K562 (cell line): ENCODE data around the gene NTN1.

Experiments used
- BCLAF1 ChIP-seq, 2 experiments: fragments of 450-650 bp in 1 of 2; IDR thresholded peaks; 2 replicates each; pipeline ENCODE4 v1.6.1; 2011 to 2017; ENCODE audit warnings: low read depth in 2 of 2, antibody characterized with exemption in 1 of 2, borderline replicate concordance in 1 of 2, low read length in 1 of 2, mild to moderate bottlenecking in 1 of 2, mixed read lengths in 1 of 2; ENCODE audit not compliant: control insufficient read depth in 1 of 2
- BRCA1 ChIP-seq, 2 experiments: fragments of 450-650 bp in 1 of 2; sonication (generic) in 1 of 2; formaldehyde crosslinking in 1 of 2; IDR thresholded peaks; 2 replicates each; pipeline versions ENCODE4 v1.5.0 to v1.6.1; 2017 to 2020; ENCODE audit warnings: mild to moderate bottlenecking in 1 of 2, missing genetic modification reagents in 1 of 2
- CBX3 ChIP-seq, 2 experiments: IDR thresholded peaks; 1 replicate in 1 of 2; 2 replicates in 1 of 2; pipeline ENCODE4 v1.6.1; 2012; ENCODE audit warnings: inconsistent platforms in 2 of 2, low read length in 2 of 2, borderline replicate concordance in 1 of 2, control low read depth in 1 of 2
- CEBPB ChIP-seq: fragments of 450-650 bp; IDR thresholded peaks from 2 replicates; pipeline ENCODE4 v1.6.1; 2016; ENCODE audit warnings: missing genetic modification characterization, missing compliant biosample characterization
- CTCF ChIP-seq, 3 experiments: IDR thresholded peaks in 2 of 3; conservative IDR thresholded peaks in 1 of 3; 2 replicates each; pipeline ENCODE4 v1.5.1; 2011 to 2012; ENCODE audit warnings: low read length in 3 of 3, mild to moderate bottlenecking in 3 of 3, control low read depth in 2 of 3, improper control_type of control experiment in 1 of 3, inconsistent platforms in 1 of 3, low read depth in 1 of 3, mixed read lengths in 1 of 3, moderate library complexity in 1 of 3; ENCODE audit not compliant: insufficient read depth in 2 of 3
- EZH2 ChIP-seq: IDR thresholded peaks from 2 replicates; pipeline ENCODE4 v1.6.1; 2012; ENCODE audit warnings: low read depth, mild to moderate bottlenecking, inconsistent platforms, low read length, borderline replicate concordance
- GTF2F1 ChIP-seq: IDR thresholded peaks from 2 replicates; pipeline ENCODE4 v1.6.1; 2011; ENCODE audit warnings: low read depth, low read length, improper control_type of control experiment
- POLR2A ChIP-seq: fragments of 450-650 bp; conservative IDR thresholded peaks from 2 replicates; pipeline ENCODE4 v1.6.1; 2016
- RAD51 ChIP-seq: fragments of 450-650 bp; IDR thresholded peaks from 2 replicates; pipeline ENCODE4 v1.7.1; 2016; ENCODE audit warnings: low read depth, mild to moderate bottlenecking, borderline replicate concordance
- SAFB2 ChIP-seq: fragments of 200-400 bp; formaldehyde crosslinking; IDR thresholded peaks from 2 replicates; pipeline ENCODE4 v1.6.1; 2018; ENCODE audit warnings: borderline replicate concordance, low read length, low read depth, moderate library complexity; ENCODE audit not compliant: severe bottlenecking
- SETDB1 ChIP-seq: IDR thresholded peaks from one replicate; pipeline ENCODE4 v1.6.1; 2012; ENCODE audit warnings: low read length, control low read depth, inconsistent platforms
- USF1 ChIP-seq: sonication (generic); formaldehyde crosslinking; IDR thresholded peaks from 2 replicates; pipeline ENCODE4 v1.9.0; 2022; ENCODE audit warnings: mild to moderate bottlenecking, missing genetic modification reagents
- YY1 ChIP-seq, 3 experiments: IDR thresholded peaks; 2 replicates each; pipeline ENCODE4 v1.6.1; 2011; ENCODE audit warnings: low read length in 2 of 3, mild to moderate bottlenecking in 2 of 3, moderate library complexity in 2 of 3, borderline replicate concordance in 1 of 3, control low read depth in 1 of 3, low read depth in 1 of 3; ENCODE audit not compliant: insufficient read depth in 3 of 3, insufficient replicate concordance in 2 of 3, control insufficient read depth in 1 of 3, insufficient read length in 1 of 3; ENCODE audit errors: extremely low read depth in 1 of 3
- ZNF24 ChIP-seq: fragments of 450-650 bp; IDR thresholded peaks from 2 replicates; pipeline ENCODE4 v1.6.1; 2016

DNA sequence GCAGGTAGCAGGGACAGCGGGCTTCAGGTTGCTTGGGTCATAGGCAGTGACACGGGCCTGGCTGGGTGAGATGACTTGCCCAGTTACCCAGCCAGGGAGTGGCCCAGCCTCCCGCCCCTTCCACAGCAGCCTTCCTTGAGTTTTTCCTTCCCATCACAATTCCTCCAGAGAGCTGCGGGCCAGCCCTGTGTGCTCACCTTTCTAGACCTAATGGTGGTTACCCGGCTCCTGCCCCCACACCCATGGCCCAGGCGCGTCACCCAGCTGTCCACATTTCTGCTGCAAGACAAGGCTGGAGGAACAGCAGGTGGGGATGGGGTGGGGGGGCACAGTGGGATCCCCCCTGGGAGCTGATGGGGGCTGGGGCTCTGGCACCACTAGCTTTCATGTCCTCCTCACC lies 203.2 kb downstream of the NTN1 start:
- no peak for TF ChIP-seq CTCF (IDR thresholded peaks at IDR 0.05 in 2 of 3, conservative IDR thresholded peaks at IDR 0.05 in 1 of 3; ENCODE audit: insufficient read depth in 2 of 3, low read depth in 1 of 3, low read length in 3 of 3)
- no peak for TF ChIP-seq CEBPB (tag)
- no peak for TF ChIP-seq BRCA1 (IDR thresholded peaks at IDR 0.05)
- no peak for TF ChIP-seq BRCA1 (CRISPR knock-in tag; IDR thresholded peaks at IDR 0.05)
- TF ChIP-seq SETDB1 = no peak
- no peak for TF ChIP-seq ZNF24
- no peak for TF ChIP-seq YY1 (IDR thresholded peaks at IDR 0.05; ENCODE audit: borderline replicate concordance in 1 of 3, control insufficient read depth in 1 of 3, extremely low read depth in 1 of 3, insufficient read depth in 3 of 3, insufficient read length in 1 of 3, insufficient replicate concordance in 2 of 3, low read depth in 1 of 3, low read length in 2 of 3)
- no peak for TF ChIP-seq EZH2
- TF ChIP-seq POLR2A = no peak
- no peak for TF ChIP-seq BCLAF1 (IDR thresholded peaks at IDR 0.05; ENCODE audit: borderline replicate concordance in 1 of 2, control insufficient read depth in 1 of 2, low read depth in 2 of 2, low read length in 1 of 2)
- TF ChIP-seq CBX3 (IDR thresholded peaks at IDR 0.05; ENCODE audit: borderline replicate concordance in 1 of 2, low read length in 2 of 2) = no peak
- no peak for TF ChIP-seq GTF2F1
- TF ChIP-seq RAD51 = no peak
- no peak for TF ChIP-seq USF1
- TF ChIP-seq SAFB2 = no peak
